Heart left ventricle (tissue), 13 donors: Measurements from ENCODE around the gene TNS3.

Source experiments
- CTCF ChIP-seq, 12 donors: fragments of 200-600 bp; sonication (generic) in 4 of 12; IDR thresholded peaks; one replicate each; pipeline versions ENCODE4 v1.5.0 to v1.8.0; 2018 to 2022; ENCODE audit warnings: antibody characterized with exemption in 12 of 12, mild to moderate bottlenecking in 5 of 12
- POLR2A ChIP-seq, 2 donors: fragments of 450-650 bp; IDR thresholded peaks; one replicate each; pipeline ENCODE4 v1.6.1; 2017; ENCODE audit warnings: antibody characterized with exemption in 2 of 2, mild to moderate bottlenecking in 2 of 2, moderate library complexity in 2 of 2
- donor health status: ischemic (EF 13 %, LVEDD 7.1; RV severe dilation, severe dysfunction).
- donor health status: DM: no; HTN: yes; CAD: no.
- donor health status: DM: no; HTN: no; CAD: no.
- donor health status: ischemic (EF 25% LVEDD 6.9; RV normal size, moderate dysfunction).
- donor health status: ischemic (EF 25% LVEDD 5.7; RV mildly dilated, moderate dysfunction).
- donor health status: ischemic (EF 35%, LVEDD 5.7; RV mildly dilated, moderate dysfunction).
- donor health status: nonischemic (EF 11% LVEDD 7.7; RV severe dilation, severe dysfunction).
- donor health status: DM: yes; HTN: yes; CAD: no.
- donor health status: PGD.
- donor health status: ischemic (EF 29% LVEDD 5.4; RV normal size, mild dysfunction).
- donor health status: nonischemic (EF 23%, LVEDD 6.1; RV moderate dilation, normal function).

GRCh38 chr7:47380325-47381133 lies 201.4 kb downstream of the TNS3 start:
- TF ChIP-seq CTCF (IDR thresholded peaks at IDR 0.05) (no peak), POLR2A (IDR thresholded peaks at IDR 0.05) (no peak)
